Endodermal cell (in vitro differentiated cells): ENCODE results near the gene MFAP3L. TPM values are rescaled to one million over a fixed set of nuclear protein-coding genes. Genes with fewer than 3 reads are reported as not detected.

Experiments
- DNase-seq: peaks from one replicate; pipeline ENCODE4 v3.0.0-alpha.2; 2017
- H3K27ac ChIP-seq: 2 replicates; pipeline ENCODE4 v1.5.1; 2013; ENCODE audit warnings: mild to moderate bottlenecking, low read depth, low read length, moderate library complexity
- H3K27me3 ChIP-seq: 2 replicates; pipeline ENCODE4 v1.6.1; 2013; ENCODE audit warnings: mild to moderate bottlenecking, low read length, moderate library complexity; ENCODE audit not compliant: insufficient read depth, control insufficient read depth, poor library complexity, severe bottlenecking
- H3K36me3 ChIP-seq: 2 replicates; pipeline ENCODE4 v1.7.0; 2013; ENCODE audit warnings: mild to moderate bottlenecking, low read length, moderate library complexity; ENCODE audit not compliant: control insufficient read depth, insufficient read depth
- H3K4me1 ChIP-seq: one replicate; pipeline ENCODE4 v1.7.0; 2013; ENCODE audit warnings: low read length; ENCODE audit not compliant: control insufficient read depth, insufficient read depth
- H3K4me3 ChIP-seq: 2 replicates; pipeline ENCODE4 v1.5.1; 2013; ENCODE audit warnings: mild to moderate bottlenecking, low read length, moderate library complexity
- H3K9ac ChIP-seq: 2 replicates; pipeline ENCODE4 v1.6.1; 2013; ENCODE audit warnings: mild to moderate bottlenecking, low read length, moderate library complexity; ENCODE audit not compliant: poor library complexity, severe bottlenecking; ENCODE audit errors: extremely low read depth
- H3K9me3 ChIP-seq: 2 replicates; pipeline ENCODE4 v1.6.1; 2013; ENCODE audit warnings: mild to moderate bottlenecking, low read length, moderate library complexity; ENCODE audit not compliant: control insufficient read depth
- H3K27ac Mint-ChIP-seq: 2 replicates; pipeline ENCODE4 v1.8.0; 2020; ENCODE audit warnings: mixed read lengths
- H3K27me3 Mint-ChIP-seq: 2 replicates; pipeline ENCODE4 v1.8.0; 2021; ENCODE audit warnings: mild to moderate bottlenecking, mixed read lengths; ENCODE audit not compliant: insufficient read depth
- H3K36me3 Mint-ChIP-seq: 2 replicates; pipeline ENCODE4 v1.8.0; 2020; ENCODE audit warnings: low read depth, mixed read lengths
- H3K4me1 Mint-ChIP-seq: 2 replicates; pipeline ENCODE4 v1.8.0; 2020; ENCODE audit warnings: mixed read lengths
- H3K4me3 Mint-ChIP-seq: 2 replicates; pipeline ENCODE4 v1.8.0; 2020; ENCODE audit warnings: mild to moderate bottlenecking, moderate library complexity, mixed read lengths
- H3K9me3 Mint-ChIP-seq: 2 replicates; pipeline ENCODE4 v1.8.0; 2020; ENCODE audit warnings: mild to moderate bottlenecking, mixed read lengths
- WGBS, 2 experiments: methylation state at CpG; one replicate each; pipeline versions ENCODE4 v1.1.5 to v1.1.7; 2013; ENCODE audit warnings: missing lambda C conversion rate in 2 of 2, mixed read lengths in 1 of 2; ENCODE audit not compliant: insufficient coverage in 1 of 2, insufficient read length in 1 of 2; 5-methylcytosine and 5-hydroxymethylcytosine counted together
- total RNA-seq, 2 donors: library from RNA; stranded (reverse); fragmentation: NEBNext Ultra II Directional in 1 of 2; extraction: Animal tissue kit (Norgen Biotek cat#: 25700) in 1 of 2; gene quantifications; 2 replicates in 1 of 2; 3 replicates in 1 of 2; pipeline ENCODE4 v1.2.1, GENCODE V29; 2021
- TF ChIP-seq, protein P1 (sequence below): fragments of 200-600 bp; sonication (generic); conservative IDR thresholded peaks from 2 replicates; pipeline ENCODE4 v1.5.0; 2021; ENCODE audit warnings: antibody characterized with exemption, mild to moderate bottlenecking

Gene MFAP3L
- total RNA-seq, 2 donors from 2014 or later = 19.6 to 25.3 TPM

DNA sequence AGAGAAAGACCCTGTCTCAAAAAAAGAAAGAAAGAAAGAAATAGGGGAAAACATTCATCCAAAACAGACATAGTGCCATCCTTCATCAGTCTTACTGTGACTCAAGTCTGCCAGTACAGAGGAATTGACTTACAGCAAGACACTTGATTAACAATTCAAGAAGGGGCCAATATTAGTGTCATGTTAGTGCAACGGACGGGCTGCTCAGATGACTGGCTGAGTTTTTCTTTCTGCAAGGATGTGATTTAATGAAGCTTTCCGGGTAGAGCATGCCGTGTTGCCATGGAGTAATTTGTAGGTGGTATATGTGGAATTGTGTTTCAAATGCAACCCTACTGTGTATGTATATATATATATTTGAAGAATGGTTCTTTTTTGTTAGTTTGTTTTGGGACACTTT is 12.6 kb upstream of the MFAP3L start:
- H3K4me3 Mint-ChIP-seq = no peak overlapping the region
- H3K27me3 Mint-ChIP-seq = no peaks in the 10 kb centered on the region
- no peak for DNase-seq
- no peaks in the 10 kb centered on the region for H3K36me3 ChIP-seq
- no peak overlapping the region for H3K4me3 ChIP-seq
- TF ChIP-seq, protein P1, sequence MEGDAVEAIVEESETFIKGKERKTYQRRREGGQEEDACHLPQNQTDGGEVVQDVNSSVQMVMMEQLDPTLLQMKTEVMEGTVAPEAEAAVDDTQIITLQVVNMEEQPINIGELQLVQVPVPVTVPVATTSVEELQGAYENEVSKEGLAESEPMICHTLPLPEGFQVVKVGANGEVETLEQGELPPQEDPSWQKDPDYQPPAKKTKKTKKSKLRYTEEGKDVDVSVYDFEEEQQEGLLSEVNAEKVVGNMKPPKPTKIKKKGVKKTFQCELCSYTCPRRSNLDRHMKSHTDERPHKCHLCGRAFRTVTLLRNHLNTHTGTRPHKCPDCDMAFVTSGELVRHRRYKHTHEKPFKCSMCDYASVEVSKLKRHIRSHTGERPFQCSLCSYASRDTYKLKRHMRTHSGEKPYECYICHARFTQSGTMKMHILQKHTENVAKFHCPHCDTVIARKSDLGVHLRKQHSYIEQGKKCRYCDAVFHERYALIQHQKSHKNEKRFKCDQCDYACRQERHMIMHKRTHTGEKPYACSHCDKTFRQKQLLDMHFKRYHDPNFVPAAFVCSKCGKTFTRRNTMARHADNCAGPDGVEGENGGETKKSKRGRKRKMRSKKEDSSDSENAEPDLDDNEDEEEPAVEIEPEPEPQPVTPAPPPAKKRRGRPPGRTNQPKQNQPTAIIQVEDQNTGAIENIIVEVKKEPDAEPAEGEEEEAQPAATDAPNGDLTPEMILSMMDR = no peak
- no peaks in the 10 kb centered on the region for H3K4me1 ChIP-seq
- H3K27ac ChIP-seq = no peak overlapping the region
- H3K9me3 Mint-ChIP-seq = no peaks in the 10 kb centered on the region
- no peaks in the 10 kb centered on the region for H3K27me3 ChIP-seq
- 93 to 100% methylated on average over 2 to 4 of the region's 4 CpGs for WGBS, 2 experiments
- H3K9ac ChIP-seq = no peak overlapping the region
- H3K27ac Mint-ChIP-seq = no peak overlapping the region
- H3K4me1 Mint-ChIP-seq = no peaks in the 10 kb centered on the region
- no peaks in the 10 kb centered on the region for H3K9me3 ChIP-seq
- no peaks in the 10 kb centered on the region for H3K36me3 Mint-ChIP-seq

- no peaks in the 10 kb centered on the region for H3K36me3 ChIP-seq
- H3K4me1 ChIP-seq = no peaks in the 10 kb centered on the region
- no peak overlapping the region for H3K27ac ChIP-seq
- H3K4me3 Mint-ChIP-seq = no peak overlapping the region
- TF ChIP-seq, protein P1 = no peak
- H3K9ac ChIP-seq = no peak overlapping the region
- no peaks in the 10 kb centered on the region for H3K27me3 ChIP-seq
- H3K27ac Mint-ChIP-seq = no peak overlapping the region
- 94 to 97% methylated on average over 5 to 7 of the region's 7 CpGs for WGBS, 2 experiments
- no peaks in the 10 kb centered on the region for H3K36me3 Mint-ChIP-seq
- no peaks in the 10 kb centered on the region for H3K9me3 Mint-ChIP-seq
- H3K4me1 Mint-ChIP-seq = no peaks in the 10 kb centered on the region
- no peak overlapping the region for H3K4me3 ChIP-seq
- H3K27me3 Mint-ChIP-seq = no peaks in the 10 kb centered on the region
- DNase-seq = no peak
- H3K9me3 ChIP-seq = no peaks in the 10 kb centered on the region
Measured at GRCh38 chr4:170038232-170038631, 12.0 kb upstream of the MFAP3L start.

DNA sequence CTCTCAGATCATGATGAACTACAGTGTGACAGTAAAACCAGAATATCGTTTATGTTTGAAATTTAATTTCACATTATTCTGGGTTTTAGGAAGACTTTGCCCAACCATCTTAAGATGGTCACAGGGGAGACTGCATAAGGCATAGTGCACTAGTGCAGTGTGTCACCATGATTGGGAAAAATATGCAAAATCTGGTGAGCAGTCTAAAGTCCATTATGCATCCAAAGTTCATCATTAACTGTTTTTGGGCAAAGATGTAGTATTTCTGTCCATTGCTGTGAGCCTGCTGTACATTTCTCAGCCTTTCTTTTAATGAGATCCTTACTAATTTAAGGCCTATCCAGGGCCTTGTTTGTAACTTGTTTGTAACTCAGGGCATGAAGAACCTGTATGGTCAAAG is 11.3 kb upstream of the MFAP3L start:
- H3K4me1 Mint-ChIP-seq = no peaks in the 10 kb centered on the region
- Histone ChIP-seq H3K36me3 (no peaks in the 10 kb centered on the region), H3K27me3 (no peaks in the 10 kb centered on the region), H3K27ac (no peak overlapping the region), H3K9ac (no peak overlapping the region), H3K4me3 (no peak overlapping the region), H3K9me3 (no peaks in the 10 kb centered on the region), H3K4me1 (no peaks in the 10 kb centered on the region)
- TF ChIP-seq, protein P1 = no peak
- DNase-seq = no peak
- no peak overlapping the region for H3K4me3 Mint-ChIP-seq
- 96 to 100% methylated on average over 1 of the region's 1 CpG for WGBS, 2 experiments
- H3K27me3 Mint-ChIP-seq = no peaks in the 10 kb centered on the region
- no peaks in the 10 kb centered on the region for H3K36me3 Mint-ChIP-seq
- no peak overlapping the region for H3K27ac Mint-ChIP-seq
- no peaks in the 10 kb centered on the region for H3K9me3 Mint-ChIP-seq
